ENCODE data around the gene NDUFB4.

Gene NDUFB4

DNA sequence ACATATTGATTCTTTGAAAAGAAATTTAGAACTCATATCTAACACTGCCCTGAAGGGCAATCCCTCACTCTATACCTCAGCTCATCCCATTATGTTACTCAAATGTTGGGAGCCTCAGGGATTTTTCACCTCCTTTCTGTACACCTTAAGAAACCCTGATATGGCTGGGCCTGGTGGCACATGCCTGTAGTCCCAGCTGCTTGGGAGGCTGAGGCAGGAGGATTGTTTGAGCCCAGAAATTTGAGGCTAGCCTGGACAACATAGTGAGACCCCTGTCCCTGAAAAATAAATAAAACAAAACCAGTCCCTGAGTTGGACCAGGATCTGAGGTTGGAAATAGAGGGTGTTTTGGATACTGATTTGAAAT, 27.6 kb downstream of the NDUFB4 start:
- Histone ChIP-seq H3K4ac (ENCODE audit: low read depth, low read length) (no peak overlapping the region), H3K9me3 (ENCODE audit: insufficient read depth, low read depth, low read length) (peaks cover 7% of the 10 kb centered on the region), H3K4me1 (ENCODE audit: control insufficient read depth in 1 of 2, insufficient read depth in 2 of 2, low read length in 2 of 2) (no peaks in the 10 kb centered on the region), H3K27ac (ENCODE audit: low read depth, low read length) (no peak overlapping the region), H2BK5ac (ENCODE audit: low read depth, low read length, poor library complexity) (no peak overlapping the region), H3K79me2 (ENCODE audit: control insufficient read depth, insufficient read depth, low read length, poor library complexity) (no peaks in the 10 kb centered on the region), H3K4me2 (ENCODE audit: low read length) (no peak overlapping the region), H3K18ac (ENCODE audit: low read length) (no peak overlapping the region), H2AFZ (ENCODE audit: insufficient read depth, low read length, poor library complexity) (no peak overlapping the region), H3K36me3 (ENCODE audit: control insufficient read depth in 1 of 2, insufficient read depth in 2 of 2, low read length in 2 of 2) (no peaks in the 10 kb centered on the region), H3K27me3 (ENCODE audit: insufficient read depth, low read length) (no peaks in the 10 kb centered on the region), H4K8ac (ENCODE audit: low read depth, low read length) (no peak overlapping the region), H3K14ac (ENCODE audit: low read length) (no peak overlapping the region), H3K4me3 (ENCODE audit: low read depth, low read length) (no peak overlapping the region), H3K23ac (ENCODE audit: low read length) (no peak overlapping the region), H3K9ac (ENCODE audit: low read length) (no peak overlapping the region), H4K12ac (ENCODE audit: low read depth, low read length) (no peak overlapping the region), H2AK5ac (ENCODE audit: low read length) (no peak overlapping the region), H2BK120ac (ENCODE audit: insufficient read depth, low read length, poor library complexity) (no peak overlapping the region), H3K79me1 (ENCODE audit: low read length) (no peaks in the 10 kb centered on the region), H4K91ac (ENCODE audit: low read depth, low read length) (no peak overlapping the region), H2BK12ac (ENCODE audit: low read length) (no peak overlapping the region)
- no peak for DNase-seq

DNA sequence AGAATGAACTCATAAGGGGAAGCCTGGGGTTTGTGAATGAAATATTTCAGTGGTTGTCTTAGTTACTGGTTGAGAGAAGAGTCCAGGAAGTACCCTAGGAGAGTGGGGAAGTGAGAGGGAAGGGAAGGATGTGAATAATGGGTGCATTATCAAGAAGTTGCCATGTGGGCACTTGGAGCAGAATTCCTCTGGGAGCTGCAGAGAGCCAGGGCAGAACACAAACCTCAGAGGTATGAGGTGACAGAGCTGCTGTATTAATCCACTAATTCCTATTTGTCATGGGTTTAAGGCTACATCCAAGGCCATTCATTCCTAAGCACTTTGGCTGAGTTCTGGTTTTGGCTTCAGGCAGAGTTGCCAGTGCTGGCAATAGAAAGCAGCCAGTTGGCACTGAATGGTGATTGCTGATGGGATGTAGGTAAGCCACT, 29.0 kb downstream of the NDUFB4 start:
- no peak overlapping the region for H2BK120ac ChIP-seq (ENCODE audit: insufficient read depth, low read length, poor library complexity)
- H3K36me3 ChIP-seq (ENCODE audit: control insufficient read depth in 1 of 2, insufficient read depth in 2 of 2, low read length in 2 of 2), result no peaks in the 10 kb centered on the region
- H4K12ac ChIP-seq (ENCODE audit: low read depth, low read length), result no peak overlapping the region
- no peak overlapping the region for H3K4me3 ChIP-seq (ENCODE audit: low read depth, low read length)
- no peak overlapping the region for H3K9ac ChIP-seq (ENCODE audit: low read length)
- H3K79me2 ChIP-seq (ENCODE audit: control insufficient read depth, insufficient read depth, low read length, poor library complexity), result no peaks in the 10 kb centered on the region
- no peak for DNase-seq
- no peak overlapping the region for H3K4me2 ChIP-seq (ENCODE audit: low read length)
- no peak overlapping the region for H3K14ac ChIP-seq (ENCODE audit: low read length)
- H2BK12ac ChIP-seq (ENCODE audit: low read length), result no peak overlapping the region
- H3K27ac ChIP-seq (ENCODE audit: low read depth, low read length), result no peak overlapping the region
- no peaks in the 10 kb centered on the region for H3K4me1 ChIP-seq (ENCODE audit: control insufficient read depth in 1 of 2, insufficient read depth in 2 of 2, low read length in 2 of 2)
- H3K79me1 ChIP-seq (ENCODE audit: low read length), result no peaks in the 10 kb centered on the region
- H2BK5ac ChIP-seq (ENCODE audit: low read depth, low read length, poor library complexity), result no peak overlapping the region
- no peaks in the 10 kb centered on the region for H3K27me3 ChIP-seq (ENCODE audit: insufficient read depth, low read length)
- no peak overlapping the region for H3K4ac ChIP-seq (ENCODE audit: low read depth, low read length)
- no peak overlapping the region for H2AFZ ChIP-seq (ENCODE audit: insufficient read depth, low read length, poor library complexity)
- H3K18ac ChIP-seq (ENCODE audit: low read length), result no peak overlapping the region
- H4K8ac ChIP-seq (ENCODE audit: low read depth, low read length), result no peak overlapping the region
- no peak overlapping the region for H4K91ac ChIP-seq (ENCODE audit: low read depth, low read length)
- H2AK5ac ChIP-seq (ENCODE audit: low read length), result no peak overlapping the region
- H3K9me3 ChIP-seq (ENCODE audit: insufficient read depth, low read depth, low read length), result peaks cover 7% of the 10 kb centered on the region
- H3K23ac ChIP-seq (ENCODE audit: low read length), result no peak overlapping the region

DNA sequence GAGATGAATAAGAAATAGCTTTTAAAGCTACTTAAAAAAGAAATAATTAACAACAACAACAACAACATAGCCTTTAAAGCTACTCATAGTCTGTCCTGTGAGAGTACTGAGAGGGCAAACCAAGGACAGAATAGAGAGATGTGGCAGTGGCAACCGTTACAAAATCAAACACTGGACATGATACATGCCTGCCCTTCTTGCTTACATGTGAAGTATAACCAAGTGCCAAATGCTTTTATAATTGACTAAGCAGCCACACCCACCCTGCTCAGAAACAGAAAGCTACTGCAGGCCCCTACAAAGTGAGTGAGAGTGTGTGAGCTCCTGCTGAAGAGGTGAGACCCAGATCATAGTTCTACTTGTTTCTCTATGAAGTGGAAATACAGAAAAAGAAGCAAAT, 38.4 kb downstream of the NDUFB4 start:
- no peak for DNase-seq
- H3K27ac ChIP-seq (ENCODE audit: low read depth, low read length), result no peak overlapping the region
- H3K4me3 ChIP-seq (ENCODE audit: low read depth, low read length), result no peak overlapping the region
- no peak overlapping the region for H2BK5ac ChIP-seq (ENCODE audit: low read depth, low read length, poor library complexity)
- no peak overlapping the region for H2BK120ac ChIP-seq (ENCODE audit: insufficient read depth, low read length, poor library complexity)
- H3K23ac ChIP-seq (ENCODE audit: low read length), result no peak overlapping the region
- H4K12ac ChIP-seq (ENCODE audit: low read depth, low read length), result no peak overlapping the region
- H3K79me2 ChIP-seq (ENCODE audit: control insufficient read depth, insufficient read depth, low read length, poor library complexity), result no peaks in the 10 kb centered on the region
- H3K9ac ChIP-seq (ENCODE audit: low read length), result no peak overlapping the region
- H2AFZ ChIP-seq (ENCODE audit: insufficient read depth, low read length, poor library complexity), result no peak overlapping the region
- H3K4me2 ChIP-seq (ENCODE audit: low read length), result no peak overlapping the region
- H3K79me1 ChIP-seq (ENCODE audit: low read length), result no peaks in the 10 kb centered on the region
- H3K4me1 ChIP-seq (ENCODE audit: control insufficient read depth in 1 of 2, insufficient read depth in 2 of 2, low read length in 2 of 2), result no peaks in the 10 kb centered on the region
- H3K14ac ChIP-seq (ENCODE audit: low read length), result no peak overlapping the region
- H3K36me3 ChIP-seq (ENCODE audit: control insufficient read depth in 1 of 2, insufficient read depth in 2 of 2, low read length in 2 of 2), result no peaks in the 10 kb centered on the region
- no peak overlapping the region for H4K91ac ChIP-seq (ENCODE audit: low read depth, low read length)
- no peak overlapping the region for H2AK5ac ChIP-seq (ENCODE audit: low read length)
- no peaks in the 10 kb centered on the region for H3K9me3 ChIP-seq (ENCODE audit: insufficient read depth, low read depth, low read length)
- H3K27me3 ChIP-seq (ENCODE audit: insufficient read depth, low read length), result no peaks in the 10 kb centered on the region
- WGBS (ENCODE audit: extremely low coverage, insufficient coverage, insufficient read length), result no CpG with 5 or more reads among the region's 1 CpG
- H3K18ac ChIP-seq (ENCODE audit: low read length), result no peak overlapping the region
- H4K8ac ChIP-seq (ENCODE audit: low read depth, low read length), result no peak overlapping the region
- H3K4ac ChIP-seq (ENCODE audit: low read depth, low read length), result no peak overlapping the region
- no peak overlapping the region for H2BK12ac ChIP-seq (ENCODE audit: low read length)

DNA sequence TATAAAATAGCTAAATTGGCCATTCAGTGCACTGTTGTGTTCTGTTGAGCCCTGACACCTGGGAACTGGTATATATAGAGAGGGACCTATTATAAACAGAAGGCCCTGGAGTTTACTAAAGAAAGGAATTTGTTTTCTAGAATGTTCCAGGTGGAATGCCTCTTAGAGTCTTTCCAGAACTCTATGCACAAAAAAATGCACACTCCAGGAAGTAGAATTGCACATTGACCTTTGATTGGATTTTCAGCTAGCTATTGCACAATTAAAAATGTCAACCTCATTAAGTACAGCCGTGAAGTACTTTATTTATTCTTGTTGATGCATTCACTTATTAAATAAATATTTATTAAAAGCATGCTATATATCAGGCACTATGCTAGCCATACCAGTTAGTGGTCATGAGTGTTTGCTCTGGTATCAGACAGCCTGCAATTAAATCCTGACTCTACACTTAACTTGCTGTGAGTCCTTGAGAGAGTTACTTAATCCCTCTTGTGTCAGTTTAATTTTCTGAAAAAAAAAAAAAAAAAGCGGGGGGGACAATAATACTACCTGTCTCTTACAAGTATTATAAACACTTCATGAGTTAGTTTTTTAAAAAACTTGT, 40.8 kb downstream of the NDUFB4 start:
- no peak overlapping the region for H4K8ac ChIP-seq (ENCODE audit: low read depth, low read length)
- no peaks in the 10 kb centered on the region for H3K27me3 ChIP-seq (ENCODE audit: insufficient read depth, low read length)
- H2BK5ac ChIP-seq (ENCODE audit: low read depth, low read length, poor library complexity), result no peak overlapping the region
- H3K4me2 ChIP-seq (ENCODE audit: low read length), result no peak overlapping the region
- no peaks in the 10 kb centered on the region for H3K4me1 ChIP-seq (ENCODE audit: control insufficient read depth in 1 of 2, insufficient read depth in 2 of 2, low read length in 2 of 2)
- no peaks in the 10 kb centered on the region for H3K36me3 ChIP-seq (ENCODE audit: control insufficient read depth in 1 of 2, insufficient read depth in 2 of 2, low read length in 2 of 2)
- no peak overlapping the region for H3K4ac ChIP-seq (ENCODE audit: low read depth, low read length)
- no peak overlapping the region for H3K27ac ChIP-seq (ENCODE audit: low read depth, low read length)
- H3K9ac ChIP-seq (ENCODE audit: low read length), result no peak overlapping the region
- H2BK12ac ChIP-seq (ENCODE audit: low read length), result no peak overlapping the region
- no peaks in the 10 kb centered on the region for H3K79me2 ChIP-seq (ENCODE audit: control insufficient read depth, insufficient read depth, low read length, poor library complexity)
- no peaks in the 10 kb centered on the region for H3K9me3 ChIP-seq (ENCODE audit: insufficient read depth, low read depth, low read length)
- no peak overlapping the region for H4K91ac ChIP-seq (ENCODE audit: low read depth, low read length)
- H3K4me3 ChIP-seq (ENCODE audit: low read depth, low read length), result no peak overlapping the region
- no peak overlapping the region for H3K23ac ChIP-seq (ENCODE audit: low read length)
- no CpG with 5 or more reads among the region's 2 CpGs for WGBS (ENCODE audit: extremely low coverage, insufficient coverage, insufficient read length)
- DNase-seq, result no peak
- no peak overlapping the region for H4K12ac ChIP-seq (ENCODE audit: low read depth, low read length)
- H2AK5ac ChIP-seq (ENCODE audit: low read length), result no peak overlapping the region
- no peak overlapping the region for H3K18ac ChIP-seq (ENCODE audit: low read length)
- no peak overlapping the region for H2BK120ac ChIP-seq (ENCODE audit: insufficient read depth, low read length, poor library complexity)
- H2AFZ ChIP-seq (ENCODE audit: insufficient read depth, low read length, poor library complexity), result no peak overlapping the region
- no peak overlapping the region for H3K14ac ChIP-seq (ENCODE audit: low read length)
- no peaks in the 10 kb centered on the region for H3K79me1 ChIP-seq (ENCODE audit: low read length)

Measured in trophoblast cell (in vitro differentiated cells and primary cell).